ENCODE results near the gene GALM. TPM values are rescaled to one million over a fixed set of nuclear protein-coding genes. Genes with fewer than 3 reads are reported as not detected.

Gene GALM
- total and polyA plus RNA-seq, 4 donors: 20.5 to 32.8 (median 26.1) TPM

DNA sequence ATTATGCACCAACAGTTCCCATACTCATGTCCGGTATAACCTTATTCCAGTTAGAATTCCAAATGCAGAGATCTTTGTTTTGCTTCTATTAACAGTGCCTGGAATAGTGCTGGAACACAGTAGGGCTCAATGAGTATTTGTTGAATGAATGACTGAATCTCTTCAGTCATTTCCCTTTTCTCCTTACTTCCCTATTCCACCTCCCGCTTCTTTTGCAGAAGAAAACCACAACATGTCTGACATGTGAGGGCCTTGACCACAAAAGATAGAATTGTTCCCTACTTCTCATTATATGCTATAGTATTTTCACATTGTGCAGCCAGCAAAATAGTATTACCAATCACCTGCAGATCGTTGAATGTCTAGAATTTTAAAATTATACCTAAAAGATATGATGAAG, 43.7 kb upstream of the GALM start (continued):
- TF ChIP-seq CTCF (IDR thresholded peaks at IDR 0.05; ENCODE audit: low read depth, low read length, missing input control) (no peak), RAD21 (IDR thresholded peaks at IDR 0.05) (no peak)

- TF ChIP-seq FOXA1 (IDR thresholded peaks at IDR 0.05): no peak
- TF ChIP-seq ZBTB33 (IDR thresholded peaks at IDR 0.05): no peak
- no peak for TF ChIP-seq GABPA (IDR thresholded peaks at IDR 0.05 in 1 of 2, conservative IDR thresholded peaks at IDR 0.05 in 1 of 2)
- TF ChIP-seq EGR1 (IDR thresholded peaks at IDR 0.05; ENCODE audit: low read depth in 2 of 2): no peak
- no peak for TF ChIP-seq RAD21 (IDR thresholded peaks at IDR 0.05)
- TF ChIP-seq SP1 (IDR thresholded peaks at IDR 0.05): no peak
- no peak for TF ChIP-seq HNF4A (conservative IDR thresholded peaks at IDR 0.05)
- TF ChIP-seq MAX (IDR thresholded peaks at IDR 0.05): no peak
- no peak for TF ChIP-seq CTCF (IDR thresholded peaks at IDR 0.05; ENCODE audit: low read depth, low read length, missing input control)
- TF ChIP-seq HNF4G (IDR thresholded peaks at IDR 0.05): no peak
- TF ChIP-seq, protein P1, sequence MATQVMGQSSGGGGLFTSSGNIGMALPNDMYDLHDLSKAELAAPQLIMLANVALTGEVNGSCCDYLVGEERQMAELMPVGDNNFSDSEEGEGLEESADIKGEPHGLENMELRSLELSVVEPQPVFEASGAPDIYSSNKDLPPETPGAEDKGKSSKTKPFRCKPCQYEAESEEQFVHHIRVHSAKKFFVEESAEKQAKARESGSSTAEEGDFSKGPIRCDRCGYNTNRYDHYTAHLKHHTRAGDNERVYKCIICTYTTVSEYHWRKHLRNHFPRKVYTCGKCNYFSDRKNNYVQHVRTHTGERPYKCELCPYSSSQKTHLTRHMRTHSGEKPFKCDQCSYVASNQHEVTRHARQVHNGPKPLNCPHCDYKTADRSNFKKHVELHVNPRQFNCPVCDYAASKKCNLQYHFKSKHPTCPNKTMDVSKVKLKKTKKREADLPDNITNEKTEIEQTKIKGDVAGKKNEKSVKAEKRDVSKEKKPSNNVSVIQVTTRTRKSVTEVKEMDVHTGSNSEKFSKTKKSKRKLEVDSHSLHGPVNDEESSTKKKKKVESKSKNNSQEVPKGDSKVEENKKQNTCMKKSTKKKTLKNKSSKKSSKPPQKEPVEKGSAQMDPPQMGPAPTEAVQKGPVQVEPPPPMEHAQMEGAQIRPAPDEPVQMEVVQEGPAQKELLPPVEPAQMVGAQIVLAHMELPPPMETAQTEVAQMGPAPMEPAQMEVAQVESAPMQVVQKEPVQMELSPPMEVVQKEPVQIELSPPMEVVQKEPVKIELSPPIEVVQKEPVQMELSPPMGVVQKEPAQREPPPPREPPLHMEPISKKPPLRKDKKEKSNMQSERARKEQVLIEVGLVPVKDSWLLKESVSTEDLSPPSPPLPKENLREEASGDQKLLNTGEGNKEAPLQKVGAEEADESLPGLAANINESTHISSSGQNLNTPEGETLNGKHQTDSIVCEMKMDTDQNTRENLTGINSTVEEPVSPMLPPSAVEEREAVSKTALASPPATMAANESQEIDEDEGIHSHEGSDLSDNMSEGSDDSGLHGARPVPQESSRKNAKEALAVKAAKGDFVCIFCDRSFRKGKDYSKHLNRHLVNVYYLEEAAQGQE (IDR thresholded peaks at IDR 0.05): no peak
- TF ChIP-seq RXRA (IDR thresholded peaks at IDR 0.05): no peak
- no peak for TF ChIP-seq JUND (IDR thresholded peaks at IDR 0.05)
- TF ChIP-seq NR2F2 (IDR thresholded peaks at IDR 0.05): no peak
- TF ChIP-seq FOXA2 (IDR thresholded peaks at IDR 0.05): no peak
- TF ChIP-seq ATF3 (IDR thresholded peaks at IDR 0.05): no peak
- TF ChIP-seq YY1 (IDR thresholded peaks at IDR 0.05): no peak
- no peak for TF ChIP-seq TAF1 (conservative IDR thresholded peaks at IDR 0.05)
- no peak for DNase-seq (ENCODE audit: low spot score)
- Histone ChIP-seq H3K27me3 (ENCODE audit: control insufficient read depth in 4 of 4, insufficient read depth in 4 of 4, low read length in 3 of 4) (no peaks in the 10 kb centered on the region), H3K4me1 (ENCODE audit: control insufficient read depth in 4 of 4, insufficient read depth in 4 of 4, low read length in 3 of 4) (no peaks in the 10 kb centered on the region), H3K4me3 (ENCODE audit: low read depth in 1 of 3, low read length in 3 of 3) (no peak overlapping the region), H3K27ac (ENCODE audit: low read depth in 1 of 2, low read length in 2 of 2) (no peak overlapping the region), H3K36me3 (ENCODE audit: control insufficient read depth in 4 of 4, insufficient read depth in 3 of 4, low read depth in 1 of 4, low read length in 3 of 4) (no peaks in the 10 kb centered on the region), H3K9ac (ENCODE audit: low read depth in 1 of 2, low read length in 2 of 2) (no peak overlapping the region), H3K9me3 (ENCODE audit: control insufficient read depth in 4 of 4, low read length in 3 of 4) (no peaks in the 10 kb centered on the region)
- WGBS: 86% methylated on average over 7 of the region's 7 CpGs
These were observed 39.4 kb upstream of the GALM start for GRCh38 chr2:38626326-38627035.

All from liver (tissue), 9 donors.